DMS 273 (cell line): Measurements from ENCODE around the gene WWOX.
A peak's percentile ranks its signal among the peaks of the same experiment; 100 is the strongest.
"Not testable (repeated sequence)": the region's sequence is repeated elsewhere in the genome, so short reads cannot be mapped to it uniquely, and the experiment has no call there.

Experiments
- DNase-seq: peaks from one replicate; lab custom pipeline; 2025; ENCODE audit not compliant: unreplicated experiment; lab: John Stamatoyannopoulos, UW

WWOX gene

GRCh38 chr16:78099271-78100111, at the start of gene WWOX:
Gene WWOX, plus strand, starts transcription at chr16:78099654.
- DNase-seq, result peak; percentile 99

GRCh38 chr16:78050734-78051400, 48.6 kb upstream of the WWOX start:
- DNase-seq, result no peak

GRCh38 chr16:78057803-78058564, 41.5 kb upstream of the WWOX start:
- DNase-seq, result no peak

GRCh38 chr16:78059806-78060205, 39.6 kb upstream of the WWOX start:
- DNase-seq, result not testable (repeated sequence)

- no peak for DNase-seq
Observed at GRCh38 chr16:78060295-78060694, 39.2 kb upstream of the WWOX start.

- DNase-seq, result no peak
Observed at GRCh38 chr16:78060809-78061208, 38.6 kb upstream of the WWOX start.

GRCh38 chr16:78065319-78065718, 34.1 kb upstream of the WWOX start:
- DNase-seq, result no peak

- no peak for DNase-seq
Observed at GRCh38 chr16:78069913-78070312, 29.5 kb upstream of the WWOX start.

- DNase-seq, result no peak
Observed at GRCh38 chr16:78072275-78072674, 27.2 kb upstream of the WWOX start.

GRCh38 chr16:78075800-78076199, 23.7 kb upstream of the WWOX start:
- DNase-seq, result no peak

- no peak for DNase-seq
Observed at GRCh38 chr16:78081341-78081740, 18.1 kb upstream of the WWOX start.

GRCh38 chr16:78091419-78091818, 8.0 kb upstream of the WWOX start:
- DNase-seq, result no peak

GRCh38 chr16:78092758-78093157, 6.7 kb upstream of the WWOX start:
- DNase-seq, result no peak

- DNase-seq, result peak; percentile 46
Observed at GRCh38 chr16:78094166-78094565, 5.3 kb upstream of the WWOX start.

GRCh38 chr16:78094998-78095397, 4.5 kb upstream of the WWOX start:
- DNase-seq, result no peak

- no peak for DNase-seq
Observed at GRCh38 chr16:78096386-78096785, 3.1 kb upstream of the WWOX start.

- no peak for DNase-seq
Observed at GRCh38 chr16:78097548-78097947, 1.9 kb upstream of the WWOX start.

GRCh38 chr16:78098087-78098486, 1.4 kb upstream of the WWOX start:
- no peak for DNase-seq

- no peak for DNase-seq
Observed at GRCh38 chr16:78098595-78099270, 721 bp upstream of the WWOX start.

GRCh38 chr16:78100112-78100467, 636 bp downstream of the WWOX start:
- DNase-seq, result no peak

- DNase-seq, result peak; percentile 12
Observed at GRCh38 chr16:78102122-78102660, 2.7 kb downstream of the WWOX start.
